ENCODE results near the gene PRR14L. TPM values are rescaled to one million over a fixed set of nuclear protein-coding genes. Genes with fewer than 3 reads are reported as not detected.

The PRR14L gene
- total and polyA plus RNA-seq, 4 donors = 4.5 to 20.2 (median 13.4) TPM

DNA sequence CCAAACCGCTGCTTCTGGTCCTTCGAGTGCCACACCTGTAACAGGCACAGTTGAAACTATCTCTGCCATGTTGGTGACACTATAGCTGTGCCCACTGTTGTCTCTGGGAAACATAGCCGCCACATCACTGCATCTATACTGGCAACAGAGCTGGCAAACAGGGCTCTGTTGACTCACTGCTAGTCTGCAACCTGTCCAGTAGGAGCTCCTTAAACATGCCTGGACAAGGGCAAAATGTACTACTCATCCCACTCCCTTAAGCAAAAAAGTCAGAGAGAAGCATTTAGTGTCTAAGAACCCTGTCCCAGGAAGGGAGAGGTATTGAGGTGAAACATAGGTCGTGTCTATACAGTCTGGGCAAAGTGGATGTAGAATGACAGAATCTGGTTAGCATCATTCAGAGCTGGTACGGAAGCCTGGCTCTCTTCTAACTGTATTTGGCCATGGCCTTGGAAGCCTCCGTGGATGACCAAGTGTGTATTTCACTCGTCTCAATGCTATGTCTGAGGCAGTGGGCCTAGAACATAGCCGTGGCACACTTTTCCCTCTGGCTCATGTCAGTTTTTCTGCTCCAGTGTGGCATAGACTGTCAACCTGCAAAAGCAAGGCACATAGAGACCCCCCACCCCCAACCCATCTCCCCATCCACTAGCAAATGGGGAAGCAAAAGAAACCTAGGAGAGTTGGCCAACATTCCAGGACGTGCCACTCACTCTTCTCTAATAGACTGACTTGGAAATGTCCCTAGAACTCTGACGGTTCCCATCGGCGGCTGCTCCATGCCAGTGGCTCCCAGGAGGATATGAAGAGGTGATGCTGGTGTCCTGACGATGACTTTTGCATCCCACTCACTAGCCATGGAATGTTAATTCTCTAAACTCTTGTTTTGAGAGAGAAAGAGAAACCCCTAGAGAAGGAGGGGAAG, 66.5 kb downstream of the PRR14L start:
- no peak for DNase-seq (ENCODE audit: low spot score)
- TF ChIP-seq ATF3 (IDR thresholded peaks at IDR 0.05) = no peak
- no peak for TF ChIP-seq FOXA1 (IDR thresholded peaks at IDR 0.05)
- no peak for TF ChIP-seq HNF4A (conservative IDR thresholded peaks at IDR 0.05)
- H3K27ac ChIP-seq (ENCODE audit: low read depth in 1 of 2, low read length in 2 of 2) = no peak overlapping the region
- H3K4me3 ChIP-seq (ENCODE audit: low read depth in 1 of 3, low read length in 3 of 3) = no peak overlapping the region
- H3K4me1 ChIP-seq (ENCODE audit: control insufficient read depth in 4 of 4, insufficient read depth in 4 of 4, low read length in 3 of 4) = no peaks in the 10 kb centered on the region
- 93% methylated on average over 13 of the region's 13 CpGs for WGBS
- H3K9me3 ChIP-seq (ENCODE audit: control insufficient read depth in 4 of 4, low read length in 3 of 4) = no peaks in the 10 kb centered on the region
- H3K9ac ChIP-seq (ENCODE audit: low read depth in 1 of 2, low read length in 2 of 2) = no peak overlapping the region
- H3K27me3 ChIP-seq (ENCODE audit: control insufficient read depth in 4 of 4, insufficient read depth in 4 of 4, low read length in 3 of 4) = no peaks in the 10 kb centered on the region
- peaks cover 4 to 40% (median 15%) of the 10 kb centered on the region in 4 donors for H3K36me3 ChIP-seq (ENCODE audit: control insufficient read depth in 4 of 4, insufficient read depth in 3 of 4, low read depth in 1 of 4, low read length in 3 of 4)

- no peaks in the 10 kb centered on the region for H3K9me3 ChIP-seq (ENCODE audit: control insufficient read depth in 4 of 4, low read length in 3 of 4)
- no peak for DNase-seq (ENCODE audit: low spot score)
- no peaks in the 10 kb centered on the region for H3K27me3 ChIP-seq (ENCODE audit: control insufficient read depth in 4 of 4, insufficient read depth in 4 of 4, low read length in 3 of 4)
- H3K4me3 ChIP-seq (ENCODE audit: low read depth in 1 of 3, low read length in 3 of 3) = no peak overlapping the region
- H3K4me1 ChIP-seq (ENCODE audit: control insufficient read depth in 4 of 4, insufficient read depth in 4 of 4, low read length in 3 of 4) = no peaks in the 10 kb centered on the region
- no peak overlapping the region for H3K9ac ChIP-seq (ENCODE audit: low read depth in 1 of 2, low read length in 2 of 2)
- H3K36me3 ChIP-seq (ENCODE audit: control insufficient read depth in 4 of 4, insufficient read depth in 3 of 4, low read depth in 1 of 4, low read length in 3 of 4) = peaks cover 4 to 36% (median 14%) of the 10 kb centered on the region in 4 donors
- no peak overlapping the region for H3K27ac ChIP-seq (ENCODE audit: low read depth in 1 of 2, low read length in 2 of 2)
- 94% methylated on average over 7 of the region's 7 CpGs for WGBS
- TF ChIP-seq ZBTB33 (IDR thresholded peaks at IDR 0.05) = no peak
- TF ChIP-seq REST (IDR thresholded peaks at IDR 0.05) = no peak
- no peak for TF ChIP-seq JUND (IDR thresholded peaks at IDR 0.05)
- TF ChIP-seq GABPA (IDR thresholded peaks at IDR 0.05 in 1 of 2, conservative IDR thresholded peaks at IDR 0.05 in 1 of 2) = no peak
- TF ChIP-seq NR2F2 (IDR thresholded peaks at IDR 0.05) = no peak
- TF ChIP-seq, protein P1, sequence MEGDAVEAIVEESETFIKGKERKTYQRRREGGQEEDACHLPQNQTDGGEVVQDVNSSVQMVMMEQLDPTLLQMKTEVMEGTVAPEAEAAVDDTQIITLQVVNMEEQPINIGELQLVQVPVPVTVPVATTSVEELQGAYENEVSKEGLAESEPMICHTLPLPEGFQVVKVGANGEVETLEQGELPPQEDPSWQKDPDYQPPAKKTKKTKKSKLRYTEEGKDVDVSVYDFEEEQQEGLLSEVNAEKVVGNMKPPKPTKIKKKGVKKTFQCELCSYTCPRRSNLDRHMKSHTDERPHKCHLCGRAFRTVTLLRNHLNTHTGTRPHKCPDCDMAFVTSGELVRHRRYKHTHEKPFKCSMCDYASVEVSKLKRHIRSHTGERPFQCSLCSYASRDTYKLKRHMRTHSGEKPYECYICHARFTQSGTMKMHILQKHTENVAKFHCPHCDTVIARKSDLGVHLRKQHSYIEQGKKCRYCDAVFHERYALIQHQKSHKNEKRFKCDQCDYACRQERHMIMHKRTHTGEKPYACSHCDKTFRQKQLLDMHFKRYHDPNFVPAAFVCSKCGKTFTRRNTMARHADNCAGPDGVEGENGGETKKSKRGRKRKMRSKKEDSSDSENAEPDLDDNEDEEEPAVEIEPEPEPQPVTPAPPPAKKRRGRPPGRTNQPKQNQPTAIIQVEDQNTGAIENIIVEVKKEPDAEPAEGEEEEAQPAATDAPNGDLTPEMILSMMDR (IDR thresholded peaks at IDR 0.05; ENCODE audit: low read depth, low read length, missing input control) = no peak
- no peak for TF ChIP-seq RXRA (IDR thresholded peaks at IDR 0.05)
- no peak for TF ChIP-seq RAD21 (IDR thresholded peaks at IDR 0.05)
These were observed 67.2 kb downstream of the PRR14L start for GRCh38 chr22:31682751-31683150.
